Measurements from ENCODE around the gene MYO1D. TPM values are rescaled to one million over a fixed set of nuclear protein-coding genes. Genes with fewer than 3 reads are reported as not detected.

The MYO1D gene
- total RNA-seq, 1 donor from 2014 or later: 11.9 TPM

- Mint-ChIP-seq H3K9me3 (peaks cover 3% of the 10 kb centered on the region), H3K27ac (ENCODE audit: unreplicated experiment) (no peak overlapping the region), H3K4me1 (no peaks in the 10 kb centered on the region), H3K4me3 (no peak overlapping the region), H3K36me3 (ENCODE audit: low read depth) (no peaks in the 10 kb centered on the region), H3K27me3 (ENCODE audit: low read depth) (no peaks in the 10 kb centered on the region)
- DNase-seq (ENCODE audit: low read depth, low spot score): no peak
- no peak for TF ChIP-seq CTCF (conservative IDR thresholded peaks at IDR 0.05)
These were observed 40.4 kb downstream of the MYO1D start for GRCh38 chr17:32836527-32836926.

DNA sequence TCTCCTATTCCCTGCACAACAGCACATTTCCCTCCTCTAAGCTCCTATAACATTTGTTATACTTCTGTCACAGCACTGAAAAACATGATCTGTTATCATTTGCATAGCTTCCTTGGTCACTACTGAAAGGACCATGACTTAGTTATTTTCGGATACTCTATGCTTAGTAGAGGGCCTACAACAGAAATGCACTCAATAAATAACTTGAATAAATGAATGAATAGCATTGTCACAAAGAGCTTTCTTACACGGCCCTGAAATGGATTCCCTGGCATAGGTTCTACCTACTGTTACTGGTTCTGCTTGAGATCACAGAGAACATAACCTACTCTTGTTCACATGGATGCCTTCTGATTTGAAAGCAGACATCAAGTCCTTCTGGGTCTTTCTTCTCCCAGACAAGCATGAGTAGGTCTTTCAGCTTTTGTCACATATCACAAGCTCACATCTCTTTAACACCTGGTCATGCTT lies 41.6 kb downstream of the MYO1D start:
- Mint-ChIP-seq H3K27ac (ENCODE audit: unreplicated experiment) (no peak overlapping the region), H3K9me3 (peaks cover 3% of the 10 kb centered on the region), H3K27me3 (ENCODE audit: low read depth) (no peaks in the 10 kb centered on the region), H3K4me3 (no peak overlapping the region), H3K4me1 (no peaks in the 10 kb centered on the region), H3K36me3 (ENCODE audit: low read depth) (no peaks in the 10 kb centered on the region)
- DNase-seq (ENCODE audit: low read depth, low spot score): no peak
- TF ChIP-seq CTCF (conservative IDR thresholded peaks at IDR 0.05): no peak

DNA sequence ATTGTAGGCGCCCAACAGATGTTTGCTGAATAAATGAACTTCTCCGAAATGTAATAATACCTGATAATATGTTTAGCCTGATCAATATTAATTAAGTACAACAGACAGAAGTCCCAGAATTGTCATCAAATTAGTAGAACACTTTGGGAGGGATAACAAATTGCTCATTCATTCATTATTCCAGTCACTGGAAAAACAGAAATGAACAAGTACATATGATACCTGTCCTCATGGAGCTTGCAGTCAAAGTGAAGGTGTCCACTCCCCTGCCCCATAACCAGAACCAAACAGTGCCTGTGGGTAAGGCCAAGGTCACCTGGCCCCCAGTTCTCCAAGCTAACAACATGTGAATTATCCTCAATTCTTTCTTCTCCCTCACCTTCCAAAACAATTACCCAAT lies 42.8 kb downstream of the MYO1D start:
- H3K9me3 Mint-ChIP-seq: peaks cover 3% of the 10 kb centered on the region
- H3K4me1 Mint-ChIP-seq: no peaks in the 10 kb centered on the region
- H3K36me3 Mint-ChIP-seq (ENCODE audit: low read depth): no peaks in the 10 kb centered on the region
- no peak for TF ChIP-seq CTCF (conservative IDR thresholded peaks at IDR 0.05)
- no peak for DNase-seq (ENCODE audit: low read depth, low spot score)
- H3K27ac Mint-ChIP-seq (ENCODE audit: unreplicated experiment): no peak overlapping the region
- H3K27me3 Mint-ChIP-seq (ENCODE audit: low read depth): no peaks in the 10 kb centered on the region
- no peak overlapping the region for H3K4me3 Mint-ChIP-seq

DNA sequence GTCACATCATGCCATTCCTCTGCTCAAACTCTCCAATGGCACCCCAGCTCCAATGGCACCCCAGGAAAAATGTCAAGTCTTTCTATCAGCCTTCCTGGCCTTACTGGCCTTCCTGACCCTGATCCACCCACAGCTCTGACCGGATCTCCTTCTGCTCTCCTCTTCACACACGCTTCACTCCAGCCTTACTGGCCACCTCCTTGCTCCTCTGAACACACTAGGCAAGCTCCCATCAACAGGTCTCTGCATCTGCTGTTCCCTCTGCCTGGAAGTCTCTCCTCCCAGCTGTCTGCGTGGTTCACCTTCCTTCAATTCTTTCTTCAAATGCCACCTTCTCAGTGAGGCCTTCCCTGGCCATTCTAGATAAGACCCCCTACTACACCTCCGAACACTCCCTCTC lies 43.4 kb downstream of the MYO1D start:
- H3K27ac Mint-ChIP-seq (ENCODE audit: unreplicated experiment): no peak overlapping the region
- H3K36me3 Mint-ChIP-seq (ENCODE audit: low read depth): no peaks in the 10 kb centered on the region
- DNase-seq (ENCODE audit: low read depth, low spot score): no peak
- no peaks in the 10 kb centered on the region for H3K4me1 Mint-ChIP-seq
- no peak overlapping the region for H3K4me3 Mint-ChIP-seq
- H3K9me3 Mint-ChIP-seq: peaks cover 3% of the 10 kb centered on the region
- no peaks in the 10 kb centered on the region for H3K27me3 Mint-ChIP-seq (ENCODE audit: low read depth)
- no peak for TF ChIP-seq CTCF (conservative IDR thresholded peaks at IDR 0.05)

DNA sequence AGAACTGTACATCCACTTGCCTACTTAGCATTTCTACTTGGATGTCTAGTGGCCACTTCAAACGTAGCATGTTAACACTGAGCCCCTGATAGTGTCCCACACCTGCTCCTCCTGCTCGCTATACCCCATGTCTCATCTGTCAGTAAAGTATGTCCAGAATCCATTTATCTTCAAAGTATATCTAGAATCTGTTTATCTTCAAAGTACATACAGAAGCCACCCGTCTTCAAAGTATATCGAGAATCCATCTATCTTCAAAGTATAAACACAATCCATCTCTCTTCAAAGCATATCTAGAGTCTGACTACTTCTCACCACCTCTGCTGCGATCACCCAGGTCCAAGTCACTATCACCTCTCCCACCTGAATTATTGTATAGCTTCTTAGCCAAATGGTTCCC lies 43.8 kb downstream of the MYO1D start:
- Mint-ChIP-seq H3K27ac (ENCODE audit: unreplicated experiment) (no peak overlapping the region), H3K36me3 (ENCODE audit: low read depth) (no peaks in the 10 kb centered on the region)
- TF ChIP-seq CTCF (conservative IDR thresholded peaks at IDR 0.05): no peak

More for the DNA sequence above, 43.8 kb downstream of the MYO1D start:
- H3K4me1 Mint-ChIP-seq: no peaks in the 10 kb centered on the region
- peaks cover 3% of the 10 kb centered on the region for H3K9me3 Mint-ChIP-seq
- no peak for DNase-seq (ENCODE audit: low read depth, low spot score)
- no peaks in the 10 kb centered on the region for H3K27me3 Mint-ChIP-seq (ENCODE audit: low read depth)
- no peak overlapping the region for H3K4me3 Mint-ChIP-seq
